ENCODE results near the gene DCDC2.

- TF ChIP-seq POLR2A (IDR thresholded peaks at IDR 0.05), result no peak
- no peak for TF ChIP-seq CTCF (IDR thresholded peaks at IDR 0.05)
- no peak for TF ChIP-seq EP300 (IDR thresholded peaks at IDR 0.05)
- no peak for TF ChIP-seq POLR2AphosphoS5 (IDR thresholded peaks at IDR 0.05)
Measured at GRCh38 chr6:24225838-24226237, 132.0 kb downstream of the DCDC2 start.

All from sigmoid colon (tissue), 4 donors.